ENCODE results near the gene DNAJC9. TPM values are rescaled to one million over a fixed set of nuclear protein-coding genes. Genes with fewer than 3 reads are reported as not detected.

The DNAJC9 gene
- total RNA-seq, 3 donors from 2014 or later (not counting 1 experiment from before 2014, with no cell fraction given) = 14.1 to 19.0 (median 17.4) TPM

DNA sequence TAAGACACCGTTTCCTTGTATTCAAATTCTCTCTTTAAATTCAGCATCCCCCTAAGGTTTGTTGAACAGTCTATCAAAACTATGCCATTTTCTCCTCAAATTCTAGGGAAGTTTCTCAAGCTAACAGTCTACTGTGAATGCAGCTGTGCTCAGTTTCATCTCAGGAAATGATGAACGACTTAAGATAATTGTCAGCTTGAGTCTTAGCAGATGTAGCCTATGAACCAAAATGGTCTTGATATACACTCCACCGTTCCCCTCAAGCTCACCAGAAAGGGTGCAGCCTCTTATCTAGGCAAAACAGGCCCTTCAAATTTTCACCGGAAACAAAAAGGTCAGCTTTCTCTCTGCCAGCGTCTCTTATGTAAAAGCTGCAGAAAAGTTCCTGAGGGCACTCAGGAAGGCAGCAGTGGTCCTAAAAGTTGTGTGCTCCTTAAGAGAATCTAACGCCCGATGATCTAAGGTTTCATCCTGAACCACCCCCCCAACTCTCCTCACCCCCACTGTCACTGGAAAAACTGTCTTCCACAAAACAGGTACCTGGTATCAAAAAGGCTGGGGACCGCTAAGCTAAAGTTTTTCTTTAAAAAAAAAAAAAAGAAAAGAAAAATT, 2.1 kb downstream of the DNAJC9 start:
- TF ChIP-seq CTCF (IDR thresholded peaks at IDR 0.05) = no peak
- Histone ChIP-seq H3K4me3 (ENCODE audit: low read length) (no peak overlapping the region), H3K36me3 (ENCODE audit: control insufficient read depth, insufficient read depth, low read length) (peaks cover 39% of the 10 kb centered on the region), H3K4me1 (ENCODE audit: control insufficient read depth, insufficient read depth, low read length) (peaks cover 9% of the 10 kb centered on the region), H3K27me3 (ENCODE audit: control insufficient read depth, insufficient read depth, low read length) (no peaks in the 10 kb centered on the region), H3K27ac (ENCODE audit: low read length) (no peak overlapping the region), H3K9me3 (ENCODE audit: control insufficient read depth, insufficient read depth, low read length) (no peaks in the 10 kb centered on the region)
- peak overlapping the region; percentile 58 to 63 for H3K27ac Mint-ChIP-seq
- intact Hi-C loops (cut with micrococcal nuclease) = loop anchor here (5.0 kb wide), 2 partner anchors 78 to 167 kb away; partner anchors contain the start of genes ANXA7, ECD and FAM149B1
- DNase-seq (no peak), ATAC-seq (no peak)
- WGBS (ENCODE audit: insufficient coverage) = 30% methylated on average over 8 of the region's 8 CpGs
- peak overlapping the region; percentile 21 for H3K4me3 Mint-ChIP-seq
- peaks cover 8% of the 10 kb centered on the region for H3K36me3 Mint-ChIP-seq
- no peaks in the 10 kb centered on the region for H3K9me3 Mint-ChIP-seq
- no peaks in the 10 kb centered on the region for H3K27me3 Mint-ChIP-seq (ENCODE audit: low read depth in 2 of 2)
- H3K4me1 Mint-ChIP-seq = peaks cover 32 to 35% of the 10 kb centered on the region in 2 donors

DNA sequence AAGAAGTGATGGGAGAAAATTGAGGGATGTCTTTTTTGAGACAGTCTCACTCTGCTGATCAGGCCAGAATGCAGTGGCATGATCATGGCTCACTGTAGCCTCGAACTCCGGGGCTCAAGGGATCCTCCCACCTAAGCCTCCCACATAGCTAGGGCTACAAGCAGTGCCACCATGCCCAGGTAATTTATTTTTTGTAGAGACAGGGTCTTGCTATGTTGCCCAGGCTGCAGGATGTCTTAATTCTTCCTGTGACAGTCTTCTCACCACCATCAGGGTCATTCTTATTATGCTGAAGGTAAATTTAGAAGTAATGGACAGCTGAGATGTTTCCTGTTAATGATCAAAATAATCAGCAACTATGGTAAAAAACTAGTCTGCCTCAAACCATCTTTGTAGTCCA, 7.1 kb downstream of the DNAJC9 start:
- Histone ChIP-seq H3K27me3 (ENCODE audit: control insufficient read depth, insufficient read depth, low read length) (no peaks in the 10 kb centered on the region), H3K9me3 (ENCODE audit: control insufficient read depth, insufficient read depth, low read length) (no peaks in the 10 kb centered on the region), H3K36me3 (ENCODE audit: control insufficient read depth, insufficient read depth, low read length) (peaks cover 49% of the 10 kb centered on the region), H3K4me1 (ENCODE audit: control insufficient read depth, insufficient read depth, low read length) (no peaks in the 10 kb centered on the region), H3K4me3 (ENCODE audit: low read length) (no peak overlapping the region), H3K27ac (ENCODE audit: low read length) (no peak overlapping the region)
- Mint-ChIP-seq H3K36me3 (peaks cover 8% of the 10 kb centered on the region), H3K27me3 (ENCODE audit: low read depth in 2 of 2) (no peaks in the 10 kb centered on the region), H3K4me1 (peaks cover 5% of the 10 kb centered on the region in 2 donors), H3K9me3 (no peaks in the 10 kb centered on the region), H3K4me3 (no peak overlapping the region), H3K27ac (no peak overlapping the region)
- TF ChIP-seq CTCF (IDR thresholded peaks at IDR 0.05) = no peak
- 100% methylated on average over 1 of the region's 2 CpGs for WGBS (ENCODE audit: insufficient coverage)
- DNase-seq (no peak), ATAC-seq (no peak)
- intact Hi-C loops (cut with micrococcal nuclease) = no loop called here

DNA sequence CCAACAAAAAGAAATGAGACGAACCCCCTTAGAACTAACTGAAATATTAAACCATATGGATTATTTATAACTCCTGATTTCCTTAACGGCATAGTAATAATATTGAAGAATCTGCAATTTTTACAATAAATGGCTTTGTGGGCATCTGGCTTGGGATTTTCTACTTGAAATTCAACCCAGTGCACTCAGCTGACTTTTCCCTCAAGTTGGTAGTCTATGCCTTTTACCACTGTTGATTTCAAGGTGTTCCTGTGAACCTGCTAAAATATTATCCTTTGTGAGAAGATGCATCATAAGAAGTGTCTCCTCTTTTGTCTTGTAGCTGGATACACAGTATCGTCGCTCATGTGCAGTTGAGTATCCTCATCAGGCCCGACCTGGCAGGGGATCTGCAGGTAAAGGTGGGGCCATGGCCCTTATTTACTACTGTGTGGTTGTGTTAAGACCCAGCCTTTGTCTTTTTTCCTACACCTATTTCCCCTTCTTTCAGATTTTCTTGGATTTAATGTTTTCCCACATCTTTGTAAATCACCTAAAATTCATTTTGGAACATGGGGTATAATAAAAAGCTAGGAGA, 8.0 kb downstream of the DNAJC9 start:
- peaks cover 49% of the 10 kb centered on the region for H3K36me3 ChIP-seq (ENCODE audit: control insufficient read depth, insufficient read depth, low read length)
- 100% methylated on average over 3 of the region's 5 CpGs for WGBS (ENCODE audit: insufficient coverage)
- intact Hi-C loops (cut with micrococcal nuclease) = no loop called here
- no peak overlapping the region for H3K27ac ChIP-seq (ENCODE audit: low read length)
- DNase-seq (no peak), ATAC-seq (no peak)
- Mint-ChIP-seq H3K4me1 (no peaks in the 10 kb centered on the region), H3K36me3 (peaks cover 8% of the 10 kb centered on the region), H3K4me3 (no peak overlapping the region), H3K27me3 (ENCODE audit: low read depth in 2 of 2) (no peaks in the 10 kb centered on the region), H3K9me3 (no peaks in the 10 kb centered on the region), H3K27ac (no peak overlapping the region)
- no peak overlapping the region for H3K4me3 ChIP-seq (ENCODE audit: low read length)
- no peaks in the 10 kb centered on the region for H3K9me3 ChIP-seq (ENCODE audit: control insufficient read depth, insufficient read depth, low read length)
- no peaks in the 10 kb centered on the region for H3K27me3 ChIP-seq (ENCODE audit: control insufficient read depth, insufficient read depth, low read length)
- no peaks in the 10 kb centered on the region for H3K4me1 ChIP-seq (ENCODE audit: control insufficient read depth, insufficient read depth, low read length)
- no peak for TF ChIP-seq CTCF (IDR thresholded peaks at IDR 0.05)

Data from natural killer cell (primary cell).